ENCODE results near the gene P2RX3. TPM values are rescaled to one million over a fixed set of nuclear protein-coding genes. Genes with fewer than 3 reads are reported as not detected.
A peak's percentile ranks its signal among the peaks of the same experiment; 100 is the strongest.

The P2RX3 gene
- polyA plus RNA-seq, 1 experiment: not detected

- peaks cover 14% of the 10 kb centered on the region for H3K27me3 ChIP-seq (ENCODE audit: control insufficient read depth, insufficient read depth, low read length)
- POLR2A ChIA-PET: no interaction called here
- CTCF ChIA-PET: interaction anchor here (1.9 to 2.2 kb wide), 2 partner anchors 113 to 139 kb away, joined by 11 to 19 read pairs; no protein-coding TSS in a partner anchor
Observed at GRCh38 chr11:57344826-57345225, 6.7 kb downstream of the P2RX3 start.

GRCh38 chr11:57345555-57346211 is 7.5 kb downstream of the P2RX3 start:
- POLR2A ChIA-PET: interaction anchor here (1.1 kb wide), 1 partner anchor 295 kb away, joined by 3 read pairs; no protein-coding TSS in a partner anchor
- CTCF ChIA-PET: interaction anchor here (0.5 to 2.2 kb wide), 36 partner anchors 9 to 1429 kb away, joined by 3 to 41 read pairs (median 4); partner anchors contain the start of genes RTN4RL2 and TNKS1BP1
- H3K4me3 ChIP-seq (ENCODE audit: low read depth, low read length): no peak overlapping the region
- no peak overlapping the region for H3K27ac ChIP-seq (ENCODE audit: low read depth, low read length)
- TF ChIP-seq CTCF (IDR thresholded peaks at IDR 0.05; ENCODE audit: low read depth, low read length): peak; percentile 65
- peaks cover 7% of the 10 kb centered on the region for H3K27me3 ChIP-seq (ENCODE audit: control insufficient read depth, insufficient read depth, low read length)
- peaks cover 2% of the 10 kb centered on the region for H3K9me3 ChIP-seq (ENCODE audit: control insufficient read depth, insufficient read depth, low read length)
- DNase-seq (ENCODE audit: low read depth, low spot score): no peak

More at GRCh38 chr11:57344826-57345225, 6.7 kb downstream of the P2RX3 start:
- DNase-seq (ENCODE audit: low read depth, low spot score): no peak
- TF ChIP-seq CTCF (IDR thresholded peaks at IDR 0.05; ENCODE audit: low read depth, low read length): no peak
- Histone ChIP-seq H3K9me3 (ENCODE audit: control insufficient read depth, insufficient read depth, low read length) (no peaks in the 10 kb centered on the region; the same call in 1 of the 2 replicates), H3K27ac (ENCODE audit: low read depth, low read length) (no peak overlapping the region), H3K4me3 (ENCODE audit: low read depth, low read length) (no peak overlapping the region)

- Histone ChIP-seq H3K27ac (ENCODE audit: low read depth, low read length) (peak overlapping the region; percentile 31), H3K4me3 (ENCODE audit: low read depth, low read length) (no peak overlapping the region), H3K27me3 (ENCODE audit: control insufficient read depth, insufficient read depth, low read length) (no peaks in the 10 kb centered on the region), H3K9me3 (ENCODE audit: control insufficient read depth, insufficient read depth, low read length) (peaks cover 7% of the 10 kb centered on the region)
- ChIA-PET POLR2A (no interaction called here), CTCF (interaction anchor here (1.6 to 2.8 kb wide), 5 partner anchors 146 to 506 kb away, joined by 4 to 18 read pairs (median 8); no protein-coding TSS in a partner anchor)
- TF ChIP-seq CTCF (IDR thresholded peaks at IDR 0.05; ENCODE audit: low read depth, low read length): no peak
- no peak for DNase-seq (ENCODE audit: low read depth, low spot score)
Observed at GRCh38 chr11:57347336-57347735, 9.2 kb downstream of the P2RX3 start.

- H3K9me3 ChIP-seq (ENCODE audit: control insufficient read depth, insufficient read depth, low read length): peaks cover 7% of the 10 kb centered on the region
- H3K27ac ChIP-seq (ENCODE audit: low read depth, low read length): no peak overlapping the region
- H3K27me3 ChIP-seq (ENCODE audit: control insufficient read depth, insufficient read depth, low read length): peaks cover 2% of the 10 kb centered on the region
- ChIA-PET CTCF (interaction anchor here (1.6 to 2.8 kb wide), 4 partner anchors 179 to 507 kb away, joined by 4 to 18 read pairs (median 6); no protein-coding TSS in a partner anchor), POLR2A (no interaction called here)
- TF ChIP-seq CTCF (IDR thresholded peaks at IDR 0.05; ENCODE audit: low read depth, low read length): no peak
- no peak overlapping the region for H3K4me3 ChIP-seq (ENCODE audit: low read depth, low read length)
- no peak for DNase-seq (ENCODE audit: low read depth, low spot score)
Observed at GRCh38 chr11:57348052-57348451, 9.9 kb downstream of the P2RX3 start.
